Mucosa of stomach (tissue), 1 donor: ENCODE data around the gene LIMS2.

ENCODE experiments used
- H3K27me3 ChIP-seq: one replicate; pipeline ENCODE4 v1.7.0; 2013; ENCODE audit warnings: mild to moderate bottlenecking, low read length; ENCODE audit not compliant: control insufficient read depth, insufficient read depth
- H3K36me3 ChIP-seq: one replicate; pipeline ENCODE4 v1.7.0; 2013; ENCODE audit warnings: low read length; ENCODE audit not compliant: control insufficient read depth, insufficient read depth
- H3K4me1 ChIP-seq: one replicate; pipeline ENCODE4 v1.7.0; 2013; ENCODE audit warnings: mild to moderate bottlenecking, low read length; ENCODE audit not compliant: control insufficient read depth, insufficient read depth
- H3K4me3 ChIP-seq: one replicate; pipeline ENCODE4 v1.7.0; 2013; ENCODE audit warnings: low read length
- H3K9ac ChIP-seq: one replicate; pipeline ENCODE4 v1.7.0; 2013; ENCODE audit warnings: mild to moderate bottlenecking, low read length, moderate library complexity
- H3K9me3 ChIP-seq: one replicate; pipeline ENCODE4 v1.7.0; 2013; ENCODE audit warnings: mild to moderate bottlenecking, low read length, moderate library complexity; ENCODE audit not compliant: control insufficient read depth
- donor health status: Pancreatic carcinoma.

LIMS2 gene

DNA sequence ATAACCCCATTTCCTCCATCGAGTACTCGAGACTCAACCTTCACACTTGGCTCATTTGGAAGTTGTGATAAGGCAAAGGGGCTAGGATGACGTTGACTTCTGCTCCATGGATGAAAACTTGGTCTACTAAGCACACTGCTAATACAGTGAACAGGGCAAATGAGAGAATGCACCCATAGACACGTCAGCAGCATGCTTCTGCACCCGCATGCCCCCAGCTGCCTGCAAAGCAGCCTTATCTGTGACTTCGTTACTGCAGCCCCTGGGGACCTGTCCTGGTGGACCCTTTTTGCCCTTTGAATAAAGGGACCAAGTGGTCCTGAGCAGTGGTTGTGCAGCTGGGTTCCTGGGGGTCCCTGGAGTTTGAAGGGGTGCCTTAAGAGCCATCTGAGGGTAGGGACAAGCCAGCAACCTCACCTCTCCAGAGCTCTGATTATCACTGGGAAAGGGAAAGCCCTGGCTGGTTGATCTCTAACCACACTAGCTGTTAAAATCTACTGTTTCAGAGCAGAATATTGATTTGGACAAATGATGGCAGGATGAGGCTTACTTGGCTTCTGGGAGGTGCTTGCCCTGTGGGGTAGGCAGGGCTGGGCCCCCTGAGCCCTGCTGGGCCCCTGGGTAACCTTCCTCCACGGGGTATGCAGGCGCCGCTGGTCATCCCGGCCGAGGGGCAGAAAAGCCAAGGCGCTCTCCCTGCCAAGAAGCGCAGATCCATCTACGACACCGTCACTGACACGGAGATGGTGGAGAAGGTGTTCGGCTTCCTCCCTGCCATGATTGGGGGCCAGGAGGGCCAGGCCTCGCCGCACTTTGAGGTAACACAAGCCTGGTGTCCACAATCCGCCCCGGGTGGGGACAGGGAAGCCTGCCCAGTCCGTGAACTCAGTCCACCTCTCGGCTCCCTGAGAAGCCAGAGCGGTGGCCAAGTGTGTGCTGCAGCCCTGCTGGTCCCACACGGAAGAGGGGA, 67.0 kb downstream of the LIMS2 start:
- no peaks in the 10 kb centered on the region for H3K27me3 ChIP-seq
- no peaks in the 10 kb centered on the region for H3K4me1 ChIP-seq
- H3K9ac ChIP-seq = no peak overlapping the region
- H3K9me3 ChIP-seq = no peaks in the 10 kb centered on the region
- no peaks in the 10 kb centered on the region for H3K36me3 ChIP-seq
- H3K4me3 ChIP-seq = no peak overlapping the region

DNA sequence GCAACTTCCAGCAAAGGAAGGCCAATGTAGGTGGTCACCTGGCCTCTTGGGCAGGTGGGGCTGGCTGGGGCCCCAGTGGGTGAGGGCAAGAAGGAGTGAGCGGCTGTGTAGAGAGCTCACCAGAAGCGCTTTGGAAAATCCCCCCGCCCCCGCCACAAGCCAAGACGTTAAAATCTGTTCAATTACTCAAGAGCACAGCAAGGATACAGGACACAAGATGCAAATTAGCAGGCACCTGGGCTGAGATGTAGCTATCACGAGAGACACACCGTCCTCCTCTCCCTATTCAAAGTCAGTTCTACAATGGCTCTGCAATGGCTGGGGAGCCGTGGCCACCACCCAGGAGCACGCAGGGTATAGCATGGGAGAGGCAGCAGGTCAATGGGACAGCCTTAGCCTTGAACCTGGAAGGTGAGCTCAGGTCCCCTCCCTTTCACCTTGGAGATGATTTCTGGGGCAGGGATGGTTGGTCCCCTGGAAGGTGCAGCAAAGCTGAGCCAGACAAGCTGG, 67.9 kb downstream of the LIMS2 start:
- H3K9me3 ChIP-seq = no peaks in the 10 kb centered on the region
- no peaks in the 10 kb centered on the region for H3K27me3 ChIP-seq
- no peak overlapping the region for H3K9ac ChIP-seq
- H3K4me3 ChIP-seq = no peak overlapping the region
- no peaks in the 10 kb centered on the region for H3K36me3 ChIP-seq
- no peaks in the 10 kb centered on the region for H3K4me1 ChIP-seq

GRCh38 chr2:127606625-127607398, 68.5 kb downstream of the LIMS2 start:
- Histone ChIP-seq H3K36me3 (no peaks in the 10 kb centered on the region), H3K4me1 (no peaks in the 10 kb centered on the region), H3K9me3 (no peaks in the 10 kb centered on the region)

GRCh38 chr2:127605691-127606263, 69.6 kb downstream of the LIMS2 start:
- Histone ChIP-seq H3K9ac (no peak overlapping the region), H3K4me1 (no peaks in the 10 kb centered on the region), H3K36me3 (no peaks in the 10 kb centered on the region), H3K9me3 (no peaks in the 10 kb centered on the region), H3K27me3 (no peaks in the 10 kb centered on the region), H3K4me3 (no peak overlapping the region)

More at GRCh38 chr2:127606625-127607398, 68.5 kb downstream of the LIMS2 start:
- Histone ChIP-seq H3K4me3 (no peak overlapping the region), H3K27me3 (no peaks in the 10 kb centered on the region), H3K9ac (no peak overlapping the region)

DNA sequence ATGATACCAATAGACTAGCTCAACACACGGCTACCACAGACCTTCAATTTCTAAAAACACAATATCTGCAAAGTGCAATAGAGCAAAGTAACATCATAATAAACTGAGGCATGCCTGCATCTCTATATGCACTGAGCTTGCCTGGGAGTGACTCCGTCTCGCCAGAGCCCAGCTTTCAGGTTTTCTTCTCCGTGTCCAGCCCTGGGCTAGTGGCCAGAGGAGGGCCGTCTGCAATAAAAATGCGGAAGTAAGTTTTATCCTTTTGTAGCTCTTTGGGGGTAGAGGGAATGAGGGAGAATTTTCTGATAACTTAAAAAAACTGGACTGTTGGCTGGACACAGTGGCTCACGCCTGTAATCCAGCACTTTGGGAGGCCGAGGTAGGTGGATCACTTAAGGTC, 70.3 kb downstream of the LIMS2 start:
- Histone ChIP-seq H3K4me1 (no peaks in the 10 kb centered on the region), H3K9me3 (no peaks in the 10 kb centered on the region), H3K36me3 (no peaks in the 10 kb centered on the region), H3K4me3 (no peak overlapping the region), H3K27me3 (no peaks in the 10 kb centered on the region), H3K9ac (no peak overlapping the region)

DNA sequence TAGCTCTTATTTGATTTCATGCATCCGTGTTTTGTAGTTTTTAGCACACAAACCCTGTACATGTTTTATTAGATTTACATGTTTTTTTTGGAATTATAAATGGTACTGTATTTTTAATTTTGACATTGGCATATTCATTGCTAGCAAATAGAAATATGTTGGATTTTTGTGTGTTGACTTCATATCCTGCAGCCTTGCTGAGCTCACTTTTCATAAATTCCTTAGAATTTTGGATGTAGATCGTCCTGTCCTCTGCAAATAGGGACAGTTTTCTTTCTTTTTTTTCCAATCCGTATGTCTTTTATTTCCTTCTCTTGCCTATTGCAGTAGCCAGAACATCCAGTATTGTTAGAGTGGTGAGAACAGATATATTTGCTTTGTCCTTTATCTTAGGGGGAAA, 76.1 kb downstream of the LIMS2 start:
- Histone ChIP-seq H3K36me3 (no peaks in the 10 kb centered on the region), H3K9ac (no peak overlapping the region), H3K9me3 (no peaks in the 10 kb centered on the region), H3K4me1 (no peaks in the 10 kb centered on the region), H3K4me3 (no peak overlapping the region), H3K27me3 (no peaks in the 10 kb centered on the region)

DNA sequence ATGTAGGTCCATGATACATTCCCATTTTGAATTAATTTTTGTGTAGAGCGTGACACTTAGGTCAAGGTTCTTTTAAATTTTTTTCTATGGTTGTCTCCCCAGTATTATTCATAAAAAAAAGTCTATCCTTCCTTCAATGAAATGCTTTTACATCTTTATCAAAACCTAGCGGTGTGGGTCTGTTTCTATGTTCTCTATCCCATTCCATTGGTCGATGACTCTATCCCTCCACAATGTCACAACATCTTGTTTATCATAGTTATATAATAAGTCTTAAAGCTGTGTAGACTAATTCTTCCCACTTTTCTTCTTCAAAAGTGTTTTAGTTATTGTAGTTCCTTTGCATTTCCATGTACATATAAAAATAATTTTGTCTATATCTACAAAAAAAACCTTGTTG, 76.6 kb downstream of the LIMS2 start:
- Histone ChIP-seq H3K4me1 (no peaks in the 10 kb centered on the region), H3K4me3 (no peak overlapping the region), H3K36me3 (no peaks in the 10 kb centered on the region), H3K9ac (no peak overlapping the region), H3K9me3 (no peaks in the 10 kb centered on the region), H3K27me3 (no peaks in the 10 kb centered on the region)

- Histone ChIP-seq H3K9ac (no peak overlapping the region), H3K4me1 (no peaks in the 10 kb centered on the region), H3K27me3 (no peaks in the 10 kb centered on the region), H3K36me3 (no peaks in the 10 kb centered on the region), H3K9me3 (no peaks in the 10 kb centered on the region), H3K4me3 (no peak overlapping the region)
Measured at GRCh38 chr2:127597984-127598380, 77.3 kb downstream of the LIMS2 start.

DNA sequence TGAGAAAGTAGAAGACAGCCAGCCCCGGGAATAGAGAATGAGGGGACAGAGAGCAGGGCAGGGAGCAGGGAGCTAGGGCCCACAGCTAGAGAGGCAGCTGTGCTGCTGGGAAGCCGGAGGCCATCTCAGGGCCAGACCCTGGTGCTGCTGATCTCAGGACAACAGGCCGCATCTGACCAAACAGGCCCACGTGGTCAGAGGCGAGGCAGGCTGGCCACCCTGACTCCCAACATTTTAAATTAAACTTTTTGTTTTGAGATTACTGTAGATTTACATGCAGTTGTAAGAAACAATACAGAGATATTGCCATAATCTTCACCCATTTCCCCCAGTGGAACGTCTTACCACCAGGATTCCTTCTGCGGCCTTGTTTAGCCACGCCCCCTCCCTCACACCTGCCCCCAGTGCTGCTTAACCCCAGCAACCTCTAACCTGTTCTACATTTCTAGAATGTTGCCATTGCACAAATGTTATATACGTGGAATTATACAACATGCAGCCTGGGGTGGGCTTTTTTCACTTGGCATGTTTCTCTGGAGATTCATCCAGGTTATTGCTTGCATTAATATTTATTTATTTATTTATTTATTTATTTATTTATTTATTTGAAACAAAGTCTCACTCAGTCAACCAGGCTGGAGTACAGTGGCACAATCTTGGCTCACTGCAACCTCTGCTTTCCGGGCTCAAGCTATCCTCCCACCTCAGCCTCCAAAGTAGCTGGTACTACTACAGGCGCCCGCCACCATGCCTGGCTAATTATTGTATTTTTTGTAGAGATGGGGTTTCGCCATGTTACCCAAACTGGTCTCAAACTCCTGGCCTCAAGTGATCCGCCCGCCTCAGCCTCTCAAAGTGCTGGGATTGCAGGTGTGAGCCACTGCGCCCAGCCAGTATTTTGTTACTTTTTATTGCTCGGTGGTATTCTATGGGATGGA, 78.0 kb downstream of the LIMS2 start:
- Histone ChIP-seq H3K27me3 (no peaks in the 10 kb centered on the region), H3K9ac (no peak overlapping the region), H3K9me3 (no peaks in the 10 kb centered on the region), H3K4me3 (no peak overlapping the region), H3K36me3 (no peaks in the 10 kb centered on the region), H3K4me1 (no peaks in the 10 kb centered on the region)

DNA sequence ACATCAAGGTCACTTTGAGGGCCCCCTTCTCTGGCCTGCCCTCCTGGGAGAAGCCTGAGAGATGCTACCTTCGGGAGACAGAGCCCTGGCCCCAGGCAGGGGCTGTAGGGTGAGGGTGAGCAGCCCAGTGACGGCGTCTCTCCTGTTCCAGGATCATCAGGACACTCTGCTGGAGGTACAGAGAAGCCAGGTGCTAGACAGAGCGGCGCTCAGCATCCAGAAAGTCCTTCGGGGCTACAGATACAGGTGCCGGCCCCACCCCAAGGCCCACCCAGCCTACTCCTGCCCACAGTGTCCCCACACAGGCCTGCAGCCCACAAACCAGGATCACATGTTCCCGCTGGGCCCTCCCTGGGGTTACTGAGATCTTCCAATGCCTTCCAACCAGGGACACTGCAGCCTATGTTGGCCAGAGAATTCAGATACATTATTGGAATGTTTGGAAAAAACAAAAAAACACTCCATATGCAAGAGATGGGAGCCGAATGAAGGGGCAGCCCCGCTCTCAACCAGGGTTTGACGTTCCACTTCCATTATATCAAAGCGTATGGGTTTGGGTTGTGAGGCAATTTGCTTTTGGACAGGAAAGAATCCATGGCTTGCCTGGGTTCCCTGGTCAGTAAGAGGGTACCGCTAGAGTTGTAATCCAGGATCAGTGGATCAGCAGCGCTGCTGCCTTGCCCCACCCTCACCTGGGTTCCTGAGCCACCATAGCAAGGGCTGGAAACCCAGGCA, 78.9 kb downstream of the LIMS2 start:
- Histone ChIP-seq H3K4me3 (no peak overlapping the region), H3K36me3 (no peaks in the 10 kb centered on the region), H3K9me3 (no peaks in the 10 kb centered on the region), H3K27me3 (no peaks in the 10 kb centered on the region), H3K4me1 (no peaks in the 10 kb centered on the region), H3K9ac (no peak overlapping the region)
